Measurements from ENCODE around the gene CACNA2D2.

The CACNA2D2 gene

GRCh38 chr3:50454481-50455070, 48.9 kb downstream of the CACNA2D2 start (continued):
- no peak for TF ChIP-seq ZBTB8A (tag by site-specific recombination; IDR thresholded peaks at IDR 0.05)
- TF ChIP-seq GLI2 (tag by site-specific recombination; IDR thresholded peaks at IDR 0.05; ENCODE audit: borderline replicate concordance, low read depth), result no peak
- no peak for TF ChIP-seq ZNF510 (tag by site-specific recombination; IDR thresholded peaks at IDR 0.05; ENCODE audit: insufficient replicate concordance)
- TF ChIP-seq ZNF777 (tag by site-specific recombination; IDR thresholded peaks at IDR 0.05; ENCODE audit: borderline replicate concordance), result no peak
- TF ChIP-seq ZNF10 (tag by site-specific recombination; IDR thresholded peaks at IDR 0.05), result no peak

- ChIA-PET CTCF (no interaction called here), POLR2A (no interaction called here)
These were observed 49.5 kb downstream of the CACNA2D2 start for GRCh38 chr3:50453907-50454306.

GRCh38 chr3:50450209-50450921, 53.1 kb downstream of the CACNA2D2 start:
- TF ChIP-seq ZNF239 (tag by site-specific recombination; IDR thresholded peaks at IDR 0.05) (no peak), WT1 (tag by site-specific recombination; IDR thresholded peaks at IDR 0.05) (no peak)
- CTCF ChIA-PET, result interaction anchor here (0.7 kb wide), 1 partner anchor 100 kb away, joined by 3 read pairs; the partner anchor contains the start of gene NPRL2
- H3K36me3 ChIP-seq (ENCODE audit: control insufficient read depth in 2 of 2, insufficient read depth in 1 of 2, low read length in 2 of 2), result no peaks in the 10 kb centered on the region

More at GRCh38 chr3:50453907-50454306, 49.5 kb downstream of the CACNA2D2 start:
- H3K36me3 ChIP-seq (ENCODE audit: control insufficient read depth in 2 of 2, insufficient read depth in 1 of 2, low read length in 2 of 2), result no peaks in the 10 kb centered on the region
- no peak overlapping the region for H3K27ac ChIP-seq (ENCODE audit: extremely low read depth, low read depth, low read length)
- H3K4me3 ChIP-seq (ENCODE audit: low read depth, low read length), result no peak overlapping the region
- TF ChIP-seq ZNF223 (tag by site-specific recombination; IDR thresholded peaks at IDR 0.05) (no peak), SETDB1 (IDR thresholded peaks at IDR 0.05; ENCODE audit: insufficient read length, low read length) (no peak), ZNF626 (tag by site-specific recombination; IDR thresholded peaks at IDR 0.05) (no peak), KLF8 (tag by site-specific recombination; IDR thresholded peaks at IDR 0.05) (no peak), ZNF266 (tag by site-specific recombination; IDR thresholded peaks at IDR 0.05; ENCODE audit: low read depth) (no peak), HIC1 (tag by site-specific recombination; IDR thresholded peaks at IDR 0.05) (no peak), ZSCAN18 (tag by site-specific recombination; IDR thresholded peaks at IDR 0.05) (no peak), ZNF354C (tag by site-specific recombination; IDR thresholded peaks at IDR 0.05; ENCODE audit: borderline replicate concordance, low read depth) (no peak)
- H3K4me1 ChIP-seq (ENCODE audit: control insufficient read depth, insufficient read depth, low read length), result no peaks in the 10 kb centered on the region
- no peaks in the 10 kb centered on the region for H3K9me3 ChIP-seq (ENCODE audit: control insufficient read depth, insufficient read depth, low read depth, low read length)

More at GRCh38 chr3:50450209-50450921, 53.1 kb downstream of the CACNA2D2 start:
- Histone ChIP-seq H3K4me1 (ENCODE audit: control insufficient read depth, insufficient read depth, low read length) (no peaks in the 10 kb centered on the region), H3K9me3 (ENCODE audit: control insufficient read depth, insufficient read depth, low read depth, low read length) (no peaks in the 10 kb centered on the region), H3K4me3 (ENCODE audit: low read depth, low read length) (no peak overlapping the region), H3K27ac (ENCODE audit: extremely low read depth, low read depth, low read length) (no peak overlapping the region)
- POLR2A ChIA-PET, result no interaction called here

Data from HEK293 (cell line).